ENCODE results near the gene PHKB.
"Not testable (repeated sequence)": the region's sequence is repeated elsewhere in the genome, so short reads cannot be mapped to it uniquely, and the experiment has no call there.

The PHKB gene

GRCh38 chr16:47470211-47470610 lies 9.1 kb downstream of the PHKB start:
- DNase-seq, result no peak

- no peak for DNase-seq
Measured at GRCh38 chr16:47470810-47471209, 9.7 kb downstream of the PHKB start.

- not testable (repeated sequence) for DNase-seq
Measured at GRCh38 chr16:47473004-47473403, 11.9 kb downstream of the PHKB start.

GRCh38 chr16:47473792-47474191 lies 12.7 kb downstream of the PHKB start:
- DNase-seq, result no peak

GRCh38 chr16:47475786-47476185 lies 14.7 kb downstream of the PHKB start:
- no peak for DNase-seq

GRCh38 chr16:47476654-47477345 lies 15.7 kb downstream of the PHKB start:
- no peak for DNase-seq

GRCh38 chr16:47477679-47478078 lies 16.5 kb downstream of the PHKB start:
- DNase-seq, result no peak

GRCh38 chr16:47480410-47480809 lies 19.3 kb downstream of the PHKB start:
- no peak for DNase-seq

- no peak for DNase-seq
Measured at GRCh38 chr16:47481698-47482374, 20.7 kb downstream of the PHKB start.

- no peak for DNase-seq
Measured at GRCh38 chr16:47483616-47484015, 22.5 kb downstream of the PHKB start.

- DNase-seq, result no peak
Measured at GRCh38 chr16:47486856-47487255, 25.7 kb downstream of the PHKB start.

GRCh38 chr16:47488051-47488450 lies 26.9 kb downstream of the PHKB start:
- no peak for DNase-seq

GRCh38 chr16:47490471-47490870 lies 29.3 kb downstream of the PHKB start:
- DNase-seq, result no peak

GRCh38 chr16:47492036-47492427 lies 30.9 kb downstream of the PHKB start:
- no peak for DNase-seq

GRCh38 chr16:47492428-47493377 lies 31.6 kb downstream of the PHKB start:
- peak; percentile 13 for DNase-seq

- DNase-seq, result no peak
Measured at GRCh38 chr16:47493381-47494337, 32.5 kb downstream of the PHKB start.

GRCh38 chr16:47499080-47499699 lies 38.1 kb downstream of the PHKB start:
- no peak for DNase-seq

GRCh38 chr16:47499700-47500264 lies 38.7 kb downstream of the PHKB start:
- no peak for DNase-seq

- DNase-seq, result no peak
Measured at GRCh38 chr16:47503936-47504335, 42.8 kb downstream of the PHKB start.

- DNase-seq, result no peak
Measured at GRCh38 chr16:47504599-47504998, 43.5 kb downstream of the PHKB start.

GRCh38 chr16:47506800-47507199 lies 45.7 kb downstream of the PHKB start:
- DNase-seq, result no peak

- DNase-seq, result no peak
Measured at GRCh38 chr16:47507701-47508100, 46.6 kb downstream of the PHKB start.
